Activated effector memory CD4-positive, alpha-beta T cell treated with anti-CD3 and anti-CD28 coated beads, Interleukin-2, amount 50 U/mL, for 16 hours (primary cell): Measurements from ENCODE around the gene B4GALT4.
"Not testable (repeated sequence)": the region's sequence is repeated elsewhere in the genome, so short reads cannot be mapped to it uniquely, and the experiment has no call there.

Experiments
- DNase-seq: peaks from one replicate; pipeline ENCODE4 v3.0.0-alpha.2; 2020

B4GALT4 gene

DNA sequence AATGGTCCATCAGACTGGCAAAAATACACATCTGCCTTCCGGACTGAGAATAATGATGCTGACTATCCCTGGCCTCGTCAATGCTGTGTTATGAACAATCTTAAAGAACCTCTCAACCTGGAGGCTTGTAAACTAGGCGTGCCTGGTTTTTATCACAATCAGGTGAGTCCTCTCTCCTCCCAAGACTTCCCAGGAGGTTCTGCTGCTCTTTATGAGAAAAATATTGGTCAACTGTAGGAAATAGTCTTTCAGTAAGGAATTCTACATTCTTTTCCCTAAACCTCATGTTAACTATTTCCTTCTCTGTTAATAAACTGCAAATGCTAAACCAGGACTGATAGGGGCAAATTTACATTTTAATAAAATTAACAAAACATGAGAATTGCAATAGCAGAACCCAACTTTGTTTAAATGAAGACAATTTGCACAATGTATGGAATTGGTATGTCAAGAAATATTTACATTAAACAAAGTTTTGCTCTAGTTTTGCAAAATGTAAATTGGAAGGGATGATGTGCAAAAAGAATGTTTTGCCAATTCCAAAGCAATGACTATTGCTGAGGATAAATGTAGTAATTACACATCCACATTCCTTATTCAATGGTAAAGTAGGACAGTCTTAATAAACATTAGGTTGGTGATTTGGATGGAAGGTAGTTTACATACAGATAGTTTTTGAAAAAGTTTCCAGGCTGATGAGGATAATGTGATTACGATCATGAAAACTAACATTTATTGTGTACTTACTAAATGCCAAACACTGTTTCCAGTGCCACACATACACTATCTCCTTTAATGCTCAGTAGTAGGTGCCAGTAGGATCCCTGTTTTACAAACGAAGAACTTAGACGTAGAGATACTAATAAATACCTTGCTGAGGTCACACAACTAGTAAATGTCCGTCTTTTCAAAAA, 46.2 kb downstream of the B4GALT4 start:
- DNase-seq: no peak

DNA sequence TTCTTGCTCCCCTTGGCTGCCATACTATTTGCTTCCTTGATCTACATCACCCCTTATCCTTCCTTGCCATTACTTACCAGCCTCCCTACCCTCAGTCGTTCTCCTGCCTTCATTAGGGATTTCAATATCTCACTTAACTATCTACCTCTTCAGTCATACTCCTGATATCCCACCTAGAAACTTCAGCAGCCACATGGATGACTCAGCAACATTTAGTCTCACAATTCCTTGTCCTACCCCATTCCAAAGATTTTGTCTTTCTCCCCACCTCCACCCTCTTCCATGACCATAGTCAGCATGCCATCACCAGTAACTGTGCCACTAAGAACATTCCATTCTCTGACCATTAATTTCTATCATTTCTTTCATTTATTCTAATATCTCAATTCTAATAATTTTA, 48.9 kb downstream of the B4GALT4 start:
- DNase-seq: no peak

GRCh38 chr3:119187266-119187665, 53.4 kb downstream of the B4GALT4 start:
- DNase-seq: no peak

DNA sequence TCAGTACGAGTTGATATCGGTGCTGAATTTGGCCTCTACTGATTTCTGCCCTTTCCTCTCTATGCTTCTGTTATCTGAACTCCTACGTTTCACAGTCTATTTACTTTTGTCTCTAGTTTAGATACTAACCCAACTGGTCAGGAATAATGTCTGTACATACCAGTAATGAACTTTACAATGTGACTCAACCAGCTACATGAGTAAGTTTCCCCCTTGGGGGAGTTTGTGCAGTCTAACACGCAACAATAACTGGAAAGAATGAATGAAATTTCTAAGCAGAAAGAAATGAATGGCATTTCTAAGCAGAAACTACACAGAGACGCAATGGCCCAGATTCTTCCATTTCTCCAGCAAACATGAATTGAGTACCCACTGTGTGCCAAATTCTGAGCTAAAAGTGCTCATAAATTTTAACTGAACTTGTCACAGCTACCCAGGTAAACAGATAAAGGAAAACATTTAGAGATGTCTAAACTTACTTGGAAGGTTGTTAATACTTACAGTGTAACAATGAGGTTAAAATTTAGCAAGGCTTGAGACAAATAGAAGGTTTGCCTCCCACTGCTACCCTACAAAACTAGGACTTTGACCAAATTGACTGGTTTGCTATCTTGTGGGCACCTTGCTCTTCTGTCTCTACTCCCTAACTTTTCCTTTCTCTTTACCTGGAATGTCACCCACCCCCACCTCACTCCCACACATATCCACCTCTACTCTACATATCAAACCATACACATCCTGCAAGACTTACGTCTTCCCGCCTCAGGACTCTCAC, 55.7 kb downstream of the B4GALT4 start:
- no peak for DNase-seq

DNA sequence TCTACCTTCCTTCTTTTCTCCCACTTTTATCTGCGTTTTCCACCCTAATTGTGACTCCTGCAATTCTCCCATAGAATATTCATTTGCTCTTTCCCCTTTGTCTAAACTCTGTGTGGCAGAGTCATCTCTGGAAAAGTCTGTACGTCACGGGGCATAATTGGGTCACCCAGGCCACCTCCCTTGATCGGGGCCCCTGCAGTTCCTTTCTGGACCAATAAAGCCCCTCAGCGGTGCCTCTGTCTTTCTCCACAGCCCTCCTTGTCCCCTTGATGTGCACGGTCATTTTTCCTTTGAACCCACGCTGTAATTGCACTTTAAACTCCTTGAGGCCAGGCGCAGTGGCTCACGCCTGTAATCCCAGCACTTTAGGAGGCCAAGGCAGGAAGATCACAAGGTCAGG, 56.6 kb downstream of the B4GALT4 start:
- DNase-seq: no peak

DNA sequence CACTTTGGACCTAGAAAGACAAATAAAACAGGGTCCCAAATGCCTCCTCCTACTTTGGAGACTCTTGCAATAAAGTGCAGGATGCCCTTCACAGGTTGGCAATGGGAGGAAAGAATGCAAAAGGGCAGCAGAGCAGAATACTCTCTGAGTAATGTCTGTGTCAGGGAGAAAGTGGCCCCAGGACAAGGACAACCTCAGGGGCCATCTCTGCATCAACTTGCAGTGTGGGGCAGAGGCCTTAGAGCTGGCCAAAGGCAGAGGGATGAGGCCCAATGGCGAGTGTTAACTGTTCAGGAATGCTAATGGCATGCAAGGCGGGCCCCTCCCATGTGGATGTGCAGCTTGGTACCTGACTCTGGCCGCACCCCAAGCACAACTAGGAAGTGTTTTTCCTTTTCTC, 58.9 kb downstream of the B4GALT4 start:
- no peak for DNase-seq

GRCh38 chr3:119177321-119177720, 63.4 kb downstream of the B4GALT4 start:
- DNase-seq: no peak

- DNase-seq: no peak
Measured at GRCh38 chr3:119176778-119177177, 63.9 kb downstream of the B4GALT4 start.

DNA sequence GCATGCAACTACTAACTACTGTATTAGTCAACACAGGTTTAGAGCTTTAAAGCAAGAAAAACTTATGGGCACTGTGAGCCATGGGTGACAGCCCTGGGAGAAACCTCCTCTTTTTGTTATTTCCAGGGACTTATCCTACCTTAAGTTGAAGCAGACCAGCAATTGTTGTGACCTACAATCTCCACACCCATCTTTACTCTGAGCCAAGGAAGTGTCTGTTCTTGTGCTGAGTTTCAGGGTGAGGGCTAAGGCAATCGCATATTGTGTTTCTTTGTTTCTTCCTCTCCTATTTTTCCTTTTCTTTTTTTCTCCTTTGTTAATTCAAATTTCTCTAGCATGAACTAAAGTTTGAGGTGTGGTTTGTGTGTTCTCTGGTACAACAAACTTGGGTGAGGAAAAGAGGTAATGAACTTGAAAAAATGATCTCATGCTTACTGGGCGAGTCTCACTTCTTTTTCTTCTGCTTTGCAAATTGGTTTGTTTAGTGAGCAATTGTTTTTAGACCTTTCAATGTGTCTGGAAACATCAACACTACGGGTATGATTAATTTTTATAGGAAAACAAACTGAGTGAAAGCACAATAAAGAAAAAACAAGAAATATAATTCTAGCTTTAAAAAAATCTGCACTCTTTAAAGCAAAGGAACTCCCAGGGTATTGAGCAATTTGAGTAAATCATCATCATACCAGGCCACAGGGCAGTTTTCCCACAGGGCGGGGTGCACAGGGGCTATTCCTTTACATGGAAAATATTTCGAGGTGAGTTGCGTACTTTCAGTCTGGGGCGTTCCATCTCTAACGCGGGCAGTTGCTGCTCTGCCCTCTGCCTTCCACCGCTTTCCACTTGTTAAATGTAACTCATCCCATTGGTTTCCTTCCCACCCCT, 64.6 kb downstream of the B4GALT4 start:
- DNase-seq: no peak

DNA sequence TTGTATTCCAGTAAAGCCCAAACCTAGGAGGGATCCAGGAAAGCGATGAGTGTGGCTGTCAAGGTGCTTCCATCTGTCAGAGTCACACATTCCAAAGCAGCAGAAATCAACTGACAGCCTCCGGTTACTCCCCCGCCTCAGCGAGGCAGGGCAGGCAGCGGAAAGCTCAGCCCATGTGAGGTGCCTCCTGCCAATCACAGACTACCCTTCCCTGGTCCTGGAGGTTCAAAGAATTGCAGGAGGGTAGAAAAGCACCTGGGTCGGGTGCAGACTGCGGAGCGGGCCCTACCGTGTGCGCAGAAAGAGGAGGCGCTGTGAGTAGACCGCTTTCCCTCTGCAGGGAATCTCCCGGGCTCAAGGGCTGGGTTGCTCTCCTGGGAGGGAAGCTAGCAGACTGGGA, 67.4 kb downstream of the B4GALT4 start, which contains the start of gene UPK1B:
Gene UPK1B, plus strand, starts transcription at position 274 of the 400 bp plus-strand sequence. CDS start 13,144 bp downstream, outside the sequence.
- DNase-seq: no peak

DNA sequence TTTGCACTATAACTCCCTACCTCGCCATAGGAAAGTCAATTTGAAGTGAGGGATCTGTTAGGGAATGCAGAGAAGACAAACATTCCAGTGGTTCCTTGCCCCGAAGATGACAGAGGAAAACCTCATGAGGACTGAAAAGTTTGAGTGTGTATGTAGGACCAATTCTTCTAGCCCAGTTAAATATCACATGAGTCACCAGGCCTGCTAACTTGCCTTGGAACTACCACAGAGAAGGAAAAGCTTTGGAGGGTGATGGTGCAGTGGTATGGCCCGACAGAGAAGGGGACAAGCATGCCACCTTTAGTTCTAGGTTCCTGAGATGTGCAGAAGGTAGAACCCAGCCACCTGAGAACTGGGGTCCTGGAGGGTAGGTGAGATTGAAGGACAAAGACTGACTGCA, 69.9 kb downstream of the B4GALT4 start:
- no peak for DNase-seq

DNA sequence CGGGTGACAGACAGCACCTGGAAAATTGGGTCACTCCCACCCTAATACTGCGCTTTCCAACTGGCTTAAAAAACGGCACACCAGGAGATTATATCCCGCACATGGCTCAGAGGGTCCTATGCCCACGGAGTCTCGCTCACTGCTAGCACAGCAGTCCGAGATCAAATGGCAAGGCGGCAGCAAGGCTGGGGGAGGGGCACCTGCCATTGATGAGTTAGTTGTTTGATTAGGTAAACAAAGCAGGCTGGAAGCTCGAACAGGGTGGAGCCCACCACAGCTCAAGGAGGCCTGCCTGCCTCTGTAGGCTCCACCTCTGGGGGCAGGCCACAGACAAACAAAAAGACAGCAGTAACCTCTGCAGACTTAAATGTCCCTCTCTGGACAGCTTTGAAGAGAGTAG, 75.9 kb downstream of the B4GALT4 start:
- DNase-seq: not testable (repeated sequence)
